ENCODE results near the gene PFKFB3. TPM values are rescaled to one million over a fixed set of nuclear protein-coding genes. Genes with fewer than 3 reads are reported as not detected.

Gene PFKFB3
- total and polyA plus RNA-seq, 9 of the 15 experiments (the other 6 are each of a cell fraction or from before 2014, with no cell fraction given), result 0.46 to 21.6 (median 7.8) TPM

GRCh38 chr10:6163364-6164270 is 39.1 kb upstream of the PFKFB3 start (continued):
- TF ChIP-seq VEZF1 (CRISPR knock-in tag; IDR thresholded peaks at IDR 0.05) (peak; percentile 92), MLX (CRISPR knock-in tag; conservative IDR thresholded peaks at IDR 0.05) (peak; percentile 100), THRA (IDR thresholded peaks at IDR 0.05) (no peak), ARID2 (IDR thresholded peaks at IDR 0.05) (no peak), ZNF354B (CRISPR knock-in tag; IDR thresholded peaks at IDR 0.05) (no peak), ZBTB49 (CRISPR knock-in tag; IDR thresholded peaks at IDR 0.05; ENCODE audit: borderline replicate concordance) (no peak), TAL1 (IDR thresholded peaks at IDR 0.05) (no peak), KHSRP (IDR thresholded peaks at IDR 0.05) (no peak), PML (IDR thresholded peaks at IDR 0.05; ENCODE audit: low read length) (peak; percentile 57; the same call in 1 of the 2 replicates), SIN3B (IDR thresholded peaks at IDR 0.05; ENCODE audit: low read depth) (0 out of 2 replicates have a peak, but pooled peaks have one; percentile 53), ZNF639 (CRISPR knock-in tag; conservative IDR thresholded peaks at IDR 0.05 in 1 of 2, IDR thresholded peaks at IDR 0.05 in 1 of 2) (peak in 1 of 2 experiments; percentile 90; a peak in 2 of 4 replicates), ADNP (tag; IDR thresholded peaks at IDR 0.05) (no peak), ARID4B (CRISPR knock-in tag; IDR thresholded peaks at IDR 0.05) (peak; percentile 88)
